DOHH2 (cell line): ENCODE results near the gene NCBP3.

Source experiments
- CTCF ChIP-seq: fragments of 200-600 bp; sonication (generic); IDR thresholded peaks from one replicate; pipeline ENCODE4 v1.5.1; 2014; ENCODE audit warnings: antibody characterized with exemption, mild to moderate bottlenecking, low read depth, low read length; ENCODE audit not compliant: poor library complexity, severe bottlenecking
- EZH2phosphoT487 ChIP-seq: fragments of 200-600 bp; sonication (generic); IDR thresholded peaks from 2 replicates; pipeline ENCODE4 v1.6.1; 2017; ENCODE audit warnings: borderline replicate concordance, mild to moderate bottlenecking, antibody characterized with exemption, low read length, moderate library complexity, mixed read lengths

GRCh38 chr17:3803308-3803640, 42.8 kb downstream of the NCBP3 start:
- TF ChIP-seq EZH2phosphoT487, result no peak
- no peak for TF ChIP-seq CTCF
